ENCODE data around the gene SLC26A4.

The SLC26A4 gene

GRCh38 chr7:107746006-107746405 is 85.4 kb downstream of the SLC26A4 start:
- no peak for DNase-seq (ENCODE audit: low read depth in 2 of 2)

GRCh38 chr7:107751113-107751512 is 90.5 kb downstream of the SLC26A4 start:
- DNase-seq (ENCODE audit: low read depth in 2 of 2), result no peak

GRCh38 chr7:107754642-107755041 is 94.0 kb downstream of the SLC26A4 start:
- DNase-seq (ENCODE audit: low read depth in 2 of 2), result no peak

GRCh38 chr7:107758667-107759066 is 98.0 kb downstream of the SLC26A4 start:
- no peak for DNase-seq (ENCODE audit: low read depth in 2 of 2)

GRCh38 chr7:107767391-107767790 is 106.8 kb downstream of the SLC26A4 start:
- no peak for DNase-seq (ENCODE audit: low read depth in 2 of 2)

All from stimulated activated CD4-positive, alpha-beta T cell treated with anti-CD3 and anti-CD28 coated beads, Interleukin-4, amount 100 ng/mL, for 48 hours (primary cell).